Lung (tissue), 12 donors: Measurements from ENCODE around the gene BIRC3. TPM values are rescaled to one million over a fixed set of nuclear protein-coding genes. Genes with fewer than 3 reads are reported as not detected.

ENCODE experiments used
- ATAC-seq: fragments of 200-7000 bp; cut with Tn5 transposase; one replicate; pipeline ENCODE4 v1.9.1; 2020; ENCODE audit warnings: moderate number of reproducible peaks; ENCODE audit not compliant: insufficient read depth, low FRiP score
- DNase-seq, 3 donors: peaks; one replicate each; pipeline ENCODE4 v3.0.0-alpha.2; 2013 to 2017
- H3K27ac ChIP-seq, 2 donors: one replicate each; pipeline ENCODE4 v1.5.1; 2013; ENCODE audit warnings: mild to moderate bottlenecking in 2 of 2, moderate library complexity in 2 of 2, control low read depth in 1 of 2, inconsistent platforms in 1 of 2, low read depth in 1 of 2, low read length in 1 of 2
- H3K27me3 ChIP-seq, 3 donors: one replicate each; pipeline ENCODE4 v1.5.1; 2013; ENCODE audit warnings: low read length in 2 of 3; ENCODE audit not compliant: control insufficient read depth in 3 of 3, insufficient read depth in 3 of 3
- H3K36me3 ChIP-seq, 4 donors: one replicate each; pipeline ENCODE4 v1.5.1; 2013; ENCODE audit warnings: low read length in 4 of 4, mild to moderate bottlenecking in 1 of 4, moderate library complexity in 1 of 4; ENCODE audit not compliant: control insufficient read depth in 4 of 4, insufficient read depth in 4 of 4
- H3K4me1 ChIP-seq, 5 donors: one replicate each; pipeline ENCODE4 v1.5.1; 2013; ENCODE audit warnings: low read length in 5 of 5, mild to moderate bottlenecking in 2 of 5, moderate library complexity in 1 of 5; ENCODE audit not compliant: control insufficient read depth in 5 of 5, insufficient read depth in 5 of 5
- H3K4me3 ChIP-seq: one replicate; pipeline ENCODE4 v1.5.1; 2013; ENCODE audit warnings: mild to moderate bottlenecking, control low read depth, moderate library complexity
- H3K9ac ChIP-seq, 2 donors: one replicate each; pipeline ENCODE4 v1.5.1; 2013; ENCODE audit warnings: low read length in 2 of 2, control low read depth in 1 of 2; ENCODE audit not compliant: insufficient read depth in 1 of 2
- H3K9me3 ChIP-seq, 4 donors: one replicate each; pipeline ENCODE4 v1.5.1; 2013; ENCODE audit warnings: low read length in 3 of 4, mild to moderate bottlenecking in 1 of 4, moderate library complexity in 1 of 4; ENCODE audit not compliant: control insufficient read depth in 4 of 4, insufficient read depth in 3 of 4
- WGBS, 2 donors: extraction: QIAGEN DNeasy Blood & Tissue Kit; methylation state at CpG; one replicate each; pipeline ENCODE4 v1.1.7; 2013; 5-methylcytosine and 5-hydroxymethylcytosine counted together
- polyA plus RNA-seq, 2 donors: library from polyadenylated mRNA; stranded (reverse); fragments of 200-250 nt; gene quantifications; one replicate each; pipeline ENCODE4 v1.2.1, GENCODE V29; 2013
- total RNA-seq, 2 donors: library from RNA; depleted of rRNA in 1 of 2; stranded (reverse); fragments of >200 nt in 1 of 2; gene quantifications; one replicate each; pipeline ENCODE4 v1.2.1, GENCODE V29; 2014 to 2021
- TF ChIP-seq, protein P1 (sequence below): IDR thresholded peaks from 2 replicates; pipeline ENCODE4 v1.5.1; 2012; ENCODE audit warnings: mild to moderate bottlenecking; ENCODE audit errors: control extremely low read depth, extremely low read depth
- donor health status: control.
- donor health status: control.
- donor health status: Bipolar disorder and iron deficiency.
- donor health status: healthy.
- donor health status: DM: yes; HTN: yes; CAD: no.

Gene BIRC3
- total and polyA plus RNA-seq, 4 donors: 8.7 to 61.0 (median 32.3) TPM

DNA sequence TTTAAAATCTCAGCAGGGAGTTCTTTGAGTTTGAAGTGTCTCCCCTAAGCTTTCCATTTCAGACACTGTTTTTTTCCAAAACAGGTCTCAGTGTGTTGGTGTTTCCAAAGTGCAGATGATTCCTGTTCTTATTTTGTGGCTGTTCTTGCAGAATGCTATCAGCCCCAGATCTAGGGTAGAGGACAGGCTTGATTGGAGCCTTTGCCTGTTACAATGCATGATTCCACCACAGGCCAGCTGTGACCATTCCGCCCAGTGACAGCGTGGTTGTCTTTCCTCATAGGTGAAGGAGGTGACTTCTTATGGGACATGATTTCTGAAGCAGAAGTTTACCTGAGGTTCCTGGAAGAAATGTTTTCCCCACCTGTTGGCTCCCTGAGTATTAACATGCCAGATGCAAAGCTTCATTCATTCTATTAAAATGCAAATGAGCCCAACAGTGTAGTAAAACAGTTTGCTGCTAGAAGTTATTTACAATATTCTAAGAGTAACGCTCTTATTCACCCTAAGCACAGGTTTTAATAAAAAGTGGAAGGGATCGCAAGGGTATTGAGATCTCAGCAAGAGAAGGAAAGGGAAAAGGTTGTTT, 36.9 kb upstream of the BIRC3 start:
- Histone ChIP-seq H3K27me3 (no peaks in the 10 kb centered on the region), H3K9me3 (no peaks in the 10 kb centered on the region), H3K27ac (no peak overlapping the region), H3K9ac (peak overlapping the region in 1 of 2 donors; percentile 75), H3K4me1 (peaks cover 0 to 28% (median 15%) of the 10 kb centered on the region in 5 donors), H3K4me3 (no peak overlapping the region), H3K36me3 (no peaks in the 10 kb centered on the region)
- TF ChIP-seq, protein P1, sequence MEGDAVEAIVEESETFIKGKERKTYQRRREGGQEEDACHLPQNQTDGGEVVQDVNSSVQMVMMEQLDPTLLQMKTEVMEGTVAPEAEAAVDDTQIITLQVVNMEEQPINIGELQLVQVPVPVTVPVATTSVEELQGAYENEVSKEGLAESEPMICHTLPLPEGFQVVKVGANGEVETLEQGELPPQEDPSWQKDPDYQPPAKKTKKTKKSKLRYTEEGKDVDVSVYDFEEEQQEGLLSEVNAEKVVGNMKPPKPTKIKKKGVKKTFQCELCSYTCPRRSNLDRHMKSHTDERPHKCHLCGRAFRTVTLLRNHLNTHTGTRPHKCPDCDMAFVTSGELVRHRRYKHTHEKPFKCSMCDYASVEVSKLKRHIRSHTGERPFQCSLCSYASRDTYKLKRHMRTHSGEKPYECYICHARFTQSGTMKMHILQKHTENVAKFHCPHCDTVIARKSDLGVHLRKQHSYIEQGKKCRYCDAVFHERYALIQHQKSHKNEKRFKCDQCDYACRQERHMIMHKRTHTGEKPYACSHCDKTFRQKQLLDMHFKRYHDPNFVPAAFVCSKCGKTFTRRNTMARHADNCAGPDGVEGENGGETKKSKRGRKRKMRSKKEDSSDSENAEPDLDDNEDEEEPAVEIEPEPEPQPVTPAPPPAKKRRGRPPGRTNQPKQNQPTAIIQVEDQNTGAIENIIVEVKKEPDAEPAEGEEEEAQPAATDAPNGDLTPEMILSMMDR: no peak
- ATAC-seq: no peak
- 85 to 87% methylated on average over 4 of the region's 4 CpGs for WGBS, 2 donors
- no peak for DNase-seq

DNA sequence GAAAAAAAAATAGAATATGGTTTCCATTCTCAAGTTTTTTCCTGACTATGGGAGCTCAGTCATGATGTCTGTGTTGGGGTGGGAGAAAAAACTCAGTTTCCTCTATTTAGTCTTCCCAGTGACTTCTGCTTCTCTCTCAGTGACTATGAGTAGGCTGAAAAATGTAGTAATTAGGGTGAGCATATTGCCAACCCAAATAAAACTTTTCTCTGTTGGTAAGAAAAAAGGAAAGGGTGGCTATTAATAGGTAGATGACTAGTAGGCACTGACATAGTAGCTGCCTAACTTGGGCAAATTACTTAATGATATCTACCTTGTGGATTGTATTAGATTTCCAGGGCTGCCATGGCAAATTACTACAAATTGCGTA, 34.2 kb upstream of the BIRC3 start:
- TF ChIP-seq, protein P1: no peak
- no peak overlapping the region for H3K9ac ChIP-seq
- H3K4me3 ChIP-seq: no peak overlapping the region
- H3K4me1 ChIP-seq: peaks cover 0 to 14% (median 9%) of the 10 kb centered on the region in 5 donors
- no peaks in the 10 kb centered on the region for H3K36me3 ChIP-seq
- ATAC-seq (no peak), DNase-seq (no peak)
- no peaks in the 10 kb centered on the region for H3K9me3 ChIP-seq
- WGBS, 2 donors: 98 to 100% methylated on average over 1 of the region's 1 CpG
- H3K27ac ChIP-seq: no peak overlapping the region
- H3K27me3 ChIP-seq: no peaks in the 10 kb centered on the region

DNA sequence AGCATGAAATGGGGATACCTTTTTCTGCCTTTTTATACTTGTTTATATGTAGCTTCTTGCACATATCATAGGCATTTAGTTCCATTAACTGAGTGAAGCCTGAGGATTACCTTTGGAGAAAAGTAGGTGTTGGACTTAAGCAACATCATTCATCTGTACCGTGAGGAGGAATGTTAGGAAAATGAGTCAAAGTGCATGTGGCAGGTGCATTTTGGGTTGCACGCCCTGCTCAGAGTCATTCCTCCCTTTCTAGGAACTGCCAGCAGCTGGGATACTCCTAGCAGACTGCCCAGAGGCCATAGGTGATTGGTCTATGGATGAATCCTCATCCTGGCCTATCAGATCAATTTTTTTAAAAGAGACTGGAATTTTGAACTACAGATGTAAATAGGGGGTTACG, 33.3 kb upstream of the BIRC3 start:
- ATAC-seq: no peak
- Histone ChIP-seq H3K27ac (no peak overlapping the region), H3K4me1 (peaks cover 0 to 13% (median 9%) of the 10 kb centered on the region in 5 donors), H3K9me3 (no peaks in the 10 kb centered on the region), H3K9ac (no peak overlapping the region), H3K4me3 (no peak overlapping the region), H3K27me3 (no peaks in the 10 kb centered on the region), H3K36me3 (no peaks in the 10 kb centered on the region)
- 94 to 96% methylated on average over 3 of the region's 3 CpGs for WGBS, 2 donors
- TF ChIP-seq, protein P1: no peak
- DNase-seq: no peak

DNA sequence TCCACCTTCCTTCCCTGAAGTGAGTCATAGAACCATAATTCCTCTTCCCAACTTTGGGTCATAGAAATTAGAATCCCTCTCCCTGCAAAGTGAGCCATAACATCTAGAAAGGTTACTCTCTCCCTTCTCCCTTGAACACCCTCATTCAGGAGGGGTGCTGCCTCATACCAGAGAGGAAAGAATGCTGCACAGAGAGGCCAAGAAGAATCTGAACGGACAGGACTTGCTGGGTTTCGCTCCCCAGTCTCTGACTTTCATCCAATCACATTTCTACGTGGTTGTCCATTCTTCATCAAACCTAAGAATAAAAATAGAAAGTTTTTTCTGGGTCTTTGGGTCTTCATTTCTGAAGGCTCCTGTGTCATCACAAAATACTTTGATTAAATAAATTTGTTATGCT, 31.0 kb upstream of the BIRC3 start:
- Histone ChIP-seq H3K4me3 (no peak overlapping the region), H3K9me3 (no peaks in the 10 kb centered on the region), H3K36me3 (no peaks in the 10 kb centered on the region), H3K27me3 (no peaks in the 10 kb centered on the region), H3K9ac (no peak overlapping the region), H3K27ac (no peak overlapping the region), H3K4me1 (peaks cover 0 to 12% (median 0%) of the 10 kb centered on the region in 5 donors)
- ATAC-seq: no peak
- no peak for DNase-seq
- 87 to 92% methylated on average over 3 of the region's 3 CpGs for WGBS, 2 donors
- TF ChIP-seq, protein P1: no peak
